GM18873 (cell line): ENCODE data around the gene MPC1.
"Not testable (repeated sequence)": the region's sequence is repeated elsewhere in the genome, so short reads cannot be mapped to it uniquely, and the experiment has no call there.

Experiments used
- ATAC-seq: cut with Tn5 transposase; IDR thresholded peaks from one replicate; pipeline ENCODE4 v1.9.1; 2021; ENCODE audit warnings: mild to moderate bottlenecking, moderate library complexity, moderate number of reproducible peaks; ENCODE audit not compliant: unreplicated experiment, low FRiP score

MPC1 gene

DNA sequence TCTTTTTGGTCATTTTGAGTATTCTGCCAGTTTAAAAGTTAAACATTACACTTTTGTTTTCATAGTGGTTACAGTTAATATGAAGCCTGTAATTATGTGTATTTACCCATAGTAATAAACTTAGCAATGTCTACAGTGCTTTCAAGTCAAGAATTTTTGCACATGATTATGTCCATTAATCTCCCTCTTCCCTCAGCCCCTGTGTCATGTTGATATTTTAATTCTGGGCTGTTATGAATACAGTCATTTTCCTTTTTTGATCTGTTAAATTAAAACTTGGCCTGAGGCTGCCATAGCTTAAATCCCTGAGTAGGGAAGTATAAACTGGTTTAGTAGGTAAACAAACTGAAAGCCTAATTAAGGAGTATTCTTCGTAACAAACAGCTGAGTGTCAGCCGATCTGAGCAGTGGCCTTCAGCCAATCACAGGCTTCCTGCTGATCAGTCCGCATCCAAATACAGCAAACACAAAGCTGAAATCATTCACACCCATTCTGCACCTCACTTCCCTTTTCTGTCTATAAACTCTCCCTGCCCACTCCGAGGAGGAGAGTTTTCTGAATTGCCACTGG, 30.9 kb downstream of the MPC1 start:
- ATAC-seq, result peak; percentile 90

DNA sequence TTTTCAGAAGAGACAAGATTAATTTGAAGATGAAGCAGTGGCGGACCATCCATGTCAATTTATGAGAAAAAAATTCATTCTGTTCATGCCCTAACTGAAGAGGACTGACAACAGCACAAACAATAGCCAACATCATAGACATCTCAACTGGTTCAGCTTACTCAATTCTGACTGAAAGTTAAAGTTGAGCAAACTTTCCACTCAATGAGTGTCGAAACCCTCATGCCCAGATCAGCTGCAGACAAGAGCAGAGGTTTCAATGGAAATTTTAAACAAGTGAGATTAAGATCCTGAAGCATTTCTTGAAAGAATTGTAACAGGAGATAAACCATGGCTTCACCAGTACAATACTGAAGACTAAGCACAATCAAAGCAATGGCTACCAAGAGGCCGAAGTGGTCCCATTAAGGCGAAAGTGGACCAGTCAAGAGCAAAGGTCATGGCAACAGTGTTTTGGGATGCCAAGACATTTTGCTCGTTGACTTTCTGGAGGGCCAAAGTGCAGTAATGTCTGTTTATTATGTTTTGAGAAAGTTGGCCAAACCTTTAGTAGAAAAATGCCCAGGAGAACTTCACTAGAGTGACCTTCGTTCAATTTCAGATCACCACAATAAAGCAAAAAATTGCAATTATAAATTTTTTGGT, 34.3 kb downstream of the MPC1 start:
- no peak for ATAC-seq

DNA sequence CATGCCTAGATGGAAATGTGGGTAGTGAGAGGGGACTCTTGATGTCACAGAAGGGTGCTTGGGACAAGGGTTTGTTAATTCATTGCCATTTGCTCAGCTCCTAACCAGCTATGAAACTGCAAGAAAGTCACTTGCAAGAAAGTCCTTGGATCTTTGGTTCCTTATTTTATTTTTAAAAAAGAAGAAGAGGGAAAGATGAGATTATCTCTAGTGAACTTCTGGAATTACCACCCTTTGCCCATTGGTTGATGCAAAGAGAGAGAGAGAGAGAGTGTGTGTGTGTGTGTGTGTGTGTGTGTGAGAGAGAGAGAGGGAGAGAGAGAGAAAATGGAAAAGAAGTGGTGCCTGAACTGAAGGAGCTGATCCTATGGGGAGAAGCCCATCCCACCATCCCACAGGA, 35.8 kb downstream of the MPC1 start:
- ATAC-seq, result no peak

DNA sequence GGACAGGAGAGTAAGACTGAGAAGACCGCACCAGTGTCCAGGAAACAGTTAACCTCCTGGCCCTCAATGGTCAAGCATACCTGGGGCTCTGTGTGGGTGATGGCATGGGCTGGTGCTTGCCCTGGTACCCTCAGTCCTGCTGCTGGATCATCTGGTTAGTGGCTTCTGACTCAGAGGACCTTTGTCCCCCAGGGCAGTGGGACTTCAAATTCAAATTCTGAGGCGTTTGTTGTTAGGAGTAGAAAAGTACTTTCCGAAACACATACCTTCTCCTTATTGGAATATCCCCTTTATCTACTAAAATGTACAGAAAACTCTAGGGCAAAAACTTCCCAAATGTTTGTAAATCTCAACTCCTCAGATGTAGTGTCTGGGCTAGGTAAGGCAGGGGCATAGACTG, 36.3 kb downstream of the MPC1 start:
- ATAC-seq, result no peak

DNA sequence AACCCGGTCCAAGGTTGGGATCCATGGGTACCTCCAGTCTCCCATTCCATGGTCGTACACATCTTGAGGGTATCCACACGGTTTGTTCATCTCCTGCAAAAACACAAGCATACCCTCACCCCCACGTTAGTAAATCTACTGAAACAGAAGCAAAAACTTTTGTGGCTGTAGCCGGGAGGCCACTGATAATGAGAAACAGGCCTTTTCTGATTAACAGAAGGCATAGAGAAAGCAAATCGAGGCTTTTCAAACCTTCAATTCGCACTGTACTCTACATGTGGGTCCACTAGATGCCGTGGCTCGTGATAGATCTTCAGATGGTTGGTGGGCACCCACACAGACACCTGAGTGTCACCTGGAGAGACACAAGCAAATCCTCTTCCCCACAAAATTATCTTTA, 37.1 kb downstream of the MPC1 start:
- not testable (repeated sequence) for ATAC-seq

DNA sequence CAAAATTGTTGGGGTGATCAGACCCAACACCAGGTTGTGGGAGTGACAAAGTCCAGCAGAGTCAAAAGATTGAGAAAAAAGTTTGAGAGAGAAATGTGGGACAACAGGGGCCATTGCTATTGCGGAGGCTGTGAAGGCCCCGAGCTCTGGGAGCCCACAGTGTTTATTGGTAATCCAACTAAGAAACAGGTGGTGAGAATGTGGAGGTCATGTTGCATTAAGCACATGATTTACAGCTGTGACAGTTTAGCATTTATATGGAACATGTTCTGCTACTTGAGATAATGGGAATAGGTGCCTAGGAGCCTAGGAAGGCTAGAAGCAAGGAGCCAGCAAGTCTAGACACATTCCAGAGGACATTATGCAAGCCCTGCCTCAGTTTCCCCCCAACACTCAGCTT, 37.8 kb downstream of the MPC1 start:
- ATAC-seq, result not testable (repeated sequence)

DNA sequence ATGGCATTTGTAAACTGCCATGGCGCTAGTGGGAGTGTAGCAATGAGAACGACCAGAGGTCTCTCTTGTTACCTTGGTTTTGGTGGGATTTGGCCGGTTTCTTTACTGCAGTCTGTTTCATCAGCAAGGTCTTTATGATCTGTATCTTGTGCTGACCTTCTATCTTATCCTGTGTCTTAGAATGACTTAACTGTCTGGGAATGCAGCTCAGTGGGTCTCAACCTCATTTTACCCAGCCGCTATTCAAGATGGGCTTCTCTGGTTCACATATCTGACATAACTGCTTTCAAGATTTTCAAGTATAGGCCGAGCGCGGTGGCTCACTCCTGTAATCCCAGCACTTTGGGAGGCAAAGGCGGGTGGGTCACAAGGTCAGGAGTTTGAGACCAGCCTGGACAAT, 38.5 kb downstream of the MPC1 start:
- ATAC-seq, result no peak

DNA sequence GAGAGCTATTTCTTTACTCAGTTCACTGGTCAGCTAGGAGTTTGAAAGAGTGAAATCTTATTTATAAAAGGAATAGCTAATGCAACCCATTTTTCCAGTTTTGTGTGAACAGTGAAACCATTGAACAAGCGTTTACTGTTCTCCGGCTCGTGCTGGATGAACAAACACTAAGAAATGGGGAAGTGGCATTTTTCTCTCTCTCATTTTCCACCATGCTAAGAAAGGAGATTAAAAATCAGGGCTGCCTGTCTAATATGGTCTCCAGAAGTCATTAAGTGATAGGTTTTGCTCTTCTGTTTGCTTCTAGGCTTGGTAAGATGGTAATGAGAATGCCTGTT, 39.6 kb downstream of the MPC1 start:
- peak; percentile 28 for ATAC-seq

DNA sequence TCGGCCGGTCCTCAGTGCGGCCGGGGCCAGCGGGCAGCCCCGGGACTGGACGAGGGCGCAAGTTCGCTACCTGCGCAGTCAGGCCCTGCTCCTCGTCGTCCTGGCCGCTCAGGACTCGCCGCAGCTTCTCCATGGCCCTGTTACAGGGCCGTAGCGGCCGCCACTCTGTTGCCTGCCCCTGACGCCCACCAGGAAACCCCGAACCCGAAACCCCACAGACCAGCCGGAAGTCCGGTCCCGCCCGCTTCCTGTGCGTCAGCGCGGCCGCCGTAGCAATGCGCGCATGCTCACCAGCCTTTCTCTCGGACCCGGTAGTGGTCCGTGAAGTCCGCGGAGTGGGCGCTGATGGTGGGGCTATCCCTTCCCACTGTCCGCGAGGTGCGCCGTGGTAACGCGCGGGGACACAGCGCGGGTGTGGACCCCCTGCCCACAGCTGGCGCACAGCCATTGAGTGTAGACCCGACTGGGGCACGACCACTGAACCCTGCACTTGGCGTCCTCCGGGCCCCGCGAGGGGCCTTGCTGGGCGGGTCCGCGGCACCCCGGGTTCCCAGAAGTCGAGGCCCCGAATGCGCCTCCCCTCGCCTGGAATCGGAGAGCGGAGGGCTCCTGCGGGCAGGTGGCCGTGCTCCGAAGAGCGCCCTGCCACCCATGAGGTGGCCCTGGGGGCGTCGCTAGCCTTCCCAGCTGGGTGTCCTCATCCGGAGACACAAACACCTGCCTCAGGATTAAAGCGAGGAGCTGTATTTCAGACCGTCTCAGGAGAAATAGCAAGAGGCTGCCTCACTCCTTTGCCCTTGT, 40.2 kb downstream of the MPC1 start, which contains the start of gene SFT2D1:
SFT2D1 (minus strand) TSS at position 197 of the 801 bp plus-strand sequence; CDS start at position 133, 64 bp downstream.
- ATAC-seq, result peak; percentile 88

DNA sequence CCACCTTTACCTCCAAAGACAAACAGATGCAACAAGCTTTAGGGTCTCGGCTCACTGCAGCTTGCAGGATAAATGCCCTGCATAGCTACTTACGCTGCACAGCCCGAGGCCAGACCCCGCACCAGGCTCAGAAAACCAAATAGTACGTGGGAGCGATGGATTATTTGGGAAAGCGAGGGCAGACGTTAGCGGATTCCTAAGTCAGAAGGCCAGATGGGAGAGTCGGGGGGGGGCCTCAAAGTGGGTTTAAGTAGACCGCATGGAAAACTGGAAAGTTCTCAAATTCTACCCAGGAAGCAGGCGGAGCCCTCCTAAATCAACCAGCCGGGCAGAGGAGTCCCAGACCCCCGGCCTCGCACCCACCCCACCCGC, 40.8 kb downstream of the MPC1 start:
- ATAC-seq, result no peak

DNA sequence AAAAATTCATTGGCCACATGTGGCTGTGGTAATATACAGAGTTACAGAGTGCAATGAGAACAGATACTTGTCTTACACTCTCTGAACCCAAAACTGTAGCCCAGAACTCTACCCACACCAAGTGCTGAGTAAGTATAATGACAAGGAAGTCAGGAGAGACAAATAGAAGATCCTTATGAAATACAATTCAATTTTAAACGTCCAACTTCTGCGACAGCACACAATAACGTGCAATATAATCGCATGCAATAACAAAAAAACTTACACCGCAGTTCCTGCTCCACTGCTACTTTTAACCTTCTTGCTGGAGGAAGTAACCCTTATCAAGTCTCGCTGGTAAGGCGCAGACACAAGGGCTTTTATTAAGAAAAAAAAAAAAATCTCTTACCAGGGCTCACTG, 41.3 kb downstream of the MPC1 start:
- no peak for ATAC-seq

DNA sequence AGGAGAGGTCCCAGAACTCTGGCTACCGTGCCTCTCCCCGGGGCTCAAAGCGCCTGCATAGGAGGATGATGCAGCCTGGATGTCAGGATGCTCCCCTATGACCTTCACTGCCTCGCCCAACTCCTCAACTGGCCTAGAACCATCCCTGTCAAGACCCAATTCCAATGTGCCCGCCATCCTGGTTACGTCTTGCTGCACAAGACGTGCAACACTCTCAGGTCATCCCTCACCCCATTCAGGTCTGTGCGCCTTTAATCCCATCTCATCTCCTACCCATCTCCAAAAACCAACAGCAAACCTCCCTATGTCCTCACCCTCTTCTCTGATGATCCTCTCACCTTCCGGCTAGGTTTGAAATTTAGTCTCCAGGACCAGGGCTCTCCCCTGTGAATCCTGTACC, 43.9 kb downstream of the MPC1 start:
- ATAC-seq, result no peak

DNA sequence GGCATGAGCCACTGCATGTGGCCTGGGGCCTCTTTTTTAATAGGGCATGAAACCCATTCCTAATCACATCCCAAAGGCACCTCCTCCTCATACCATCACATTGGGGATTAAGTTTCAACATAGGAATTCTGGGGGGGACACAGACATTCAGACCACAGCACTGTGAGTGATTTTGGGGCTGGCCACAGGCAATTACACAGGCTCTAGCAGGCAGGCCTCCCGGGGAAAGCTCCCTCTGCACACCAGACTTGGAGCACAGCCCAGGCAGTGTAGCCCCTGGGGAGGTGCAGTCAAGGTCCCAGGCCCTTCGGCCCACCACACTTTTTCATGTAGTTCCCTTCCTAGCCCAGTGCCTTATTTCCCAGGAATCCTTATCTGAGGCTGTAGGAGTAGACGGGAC, 45.9 kb downstream of the MPC1 start:
- no peak for ATAC-seq

DNA sequence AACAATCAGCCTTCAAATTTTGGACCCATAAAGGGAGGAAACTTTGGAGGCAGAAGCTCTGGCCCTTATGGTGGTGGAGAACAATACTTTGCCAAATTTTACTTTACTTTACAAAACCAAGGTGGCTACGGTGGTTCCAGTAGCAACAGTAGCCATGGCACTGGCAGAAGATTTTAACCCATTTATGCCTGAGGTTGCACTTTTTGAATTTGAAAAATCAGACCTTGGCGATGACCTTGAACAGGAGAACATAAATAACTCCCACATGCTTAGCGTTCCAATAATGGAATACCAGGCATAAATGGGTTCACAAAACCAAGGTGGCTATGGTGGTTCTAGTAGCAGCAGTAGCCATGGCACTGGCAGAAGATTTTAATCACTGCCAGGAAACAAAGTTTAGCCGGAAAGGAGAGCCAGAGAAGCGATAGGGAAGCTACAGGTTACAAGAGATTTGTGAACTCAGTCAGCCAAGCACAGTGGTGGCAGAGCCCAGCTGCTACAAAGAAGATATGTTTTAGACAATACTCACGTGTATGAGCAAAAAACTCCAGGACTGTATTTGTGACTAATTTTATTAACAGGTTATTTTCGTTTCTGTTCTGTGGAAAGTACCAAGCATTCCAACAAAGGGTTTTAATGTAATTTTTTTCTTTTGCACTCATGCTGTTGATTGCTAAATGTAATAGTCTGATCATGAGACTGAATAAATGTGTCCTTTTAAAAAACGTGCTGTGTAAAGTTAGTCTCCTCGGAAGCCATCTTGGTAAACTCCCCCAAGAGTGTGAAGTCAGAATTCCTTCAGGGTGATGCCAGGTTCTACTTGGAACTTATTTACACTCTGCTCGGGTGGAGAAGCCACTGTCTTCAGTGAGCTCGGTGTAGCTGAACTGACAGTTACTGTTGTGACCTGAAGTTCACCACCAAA, 47.1 kb downstream of the MPC1 start:
- ATAC-seq, result peak; percentile 38

DNA sequence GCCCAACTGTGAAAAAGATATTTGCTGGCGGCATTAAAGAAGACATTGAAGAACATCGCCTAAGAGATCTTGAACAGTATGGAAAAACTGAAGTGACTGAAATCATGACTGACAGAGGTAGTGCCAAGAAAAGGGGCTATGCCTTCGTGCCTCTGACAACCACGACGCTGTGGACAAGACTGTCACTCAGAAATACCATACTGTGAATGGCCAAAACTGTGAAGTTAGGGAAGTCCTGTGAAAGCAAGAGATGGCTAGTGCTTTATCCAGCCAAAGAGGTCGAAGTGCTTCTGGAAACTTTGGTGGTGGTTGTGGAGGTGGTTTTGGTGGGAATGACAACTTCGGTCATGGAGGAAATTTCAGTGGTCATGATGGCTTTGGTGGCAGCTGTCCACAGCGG, 47.9 kb downstream of the MPC1 start:
- ATAC-seq, result no peak

DNA sequence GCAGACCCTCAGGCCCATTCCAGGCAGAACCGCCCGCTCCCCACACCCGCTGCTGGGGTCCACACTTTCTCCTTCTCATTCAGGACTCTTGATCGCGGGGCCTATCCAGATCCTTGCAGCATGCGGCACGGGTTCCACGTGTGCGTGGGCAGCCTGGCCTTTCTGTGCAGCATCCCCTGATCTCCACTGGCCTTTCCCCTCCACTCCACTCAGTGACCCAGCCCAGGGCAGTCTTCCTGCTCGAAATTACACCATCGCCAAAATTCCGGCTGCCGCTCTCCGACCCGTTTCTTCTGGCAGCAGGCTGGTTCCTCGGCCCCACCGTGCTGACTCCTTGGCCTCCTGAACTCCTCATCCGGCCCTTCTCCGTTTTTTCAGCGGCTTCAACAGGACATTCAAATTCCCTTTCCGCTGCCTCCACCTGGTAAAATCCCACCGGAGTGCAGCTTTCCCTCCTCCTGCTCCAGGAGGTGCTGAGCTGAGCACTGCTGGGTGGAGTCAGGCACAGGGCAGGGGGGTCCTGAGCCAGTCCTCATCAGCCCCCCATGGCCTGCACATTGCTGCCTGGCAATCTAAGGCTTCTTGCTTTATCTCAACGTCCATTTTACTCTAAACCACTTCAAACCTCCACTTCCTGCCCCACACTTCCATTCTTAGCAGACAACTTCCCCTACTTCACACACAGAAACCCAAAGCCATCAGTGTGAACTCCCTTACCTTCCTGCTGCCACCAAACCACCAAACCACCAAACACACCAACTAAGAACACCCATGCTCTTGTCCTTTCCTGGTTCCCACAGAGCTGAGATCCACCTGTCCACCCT, 49.4 kb downstream of the MPC1 start:
- peak; percentile 63 for ATAC-seq

DNA sequence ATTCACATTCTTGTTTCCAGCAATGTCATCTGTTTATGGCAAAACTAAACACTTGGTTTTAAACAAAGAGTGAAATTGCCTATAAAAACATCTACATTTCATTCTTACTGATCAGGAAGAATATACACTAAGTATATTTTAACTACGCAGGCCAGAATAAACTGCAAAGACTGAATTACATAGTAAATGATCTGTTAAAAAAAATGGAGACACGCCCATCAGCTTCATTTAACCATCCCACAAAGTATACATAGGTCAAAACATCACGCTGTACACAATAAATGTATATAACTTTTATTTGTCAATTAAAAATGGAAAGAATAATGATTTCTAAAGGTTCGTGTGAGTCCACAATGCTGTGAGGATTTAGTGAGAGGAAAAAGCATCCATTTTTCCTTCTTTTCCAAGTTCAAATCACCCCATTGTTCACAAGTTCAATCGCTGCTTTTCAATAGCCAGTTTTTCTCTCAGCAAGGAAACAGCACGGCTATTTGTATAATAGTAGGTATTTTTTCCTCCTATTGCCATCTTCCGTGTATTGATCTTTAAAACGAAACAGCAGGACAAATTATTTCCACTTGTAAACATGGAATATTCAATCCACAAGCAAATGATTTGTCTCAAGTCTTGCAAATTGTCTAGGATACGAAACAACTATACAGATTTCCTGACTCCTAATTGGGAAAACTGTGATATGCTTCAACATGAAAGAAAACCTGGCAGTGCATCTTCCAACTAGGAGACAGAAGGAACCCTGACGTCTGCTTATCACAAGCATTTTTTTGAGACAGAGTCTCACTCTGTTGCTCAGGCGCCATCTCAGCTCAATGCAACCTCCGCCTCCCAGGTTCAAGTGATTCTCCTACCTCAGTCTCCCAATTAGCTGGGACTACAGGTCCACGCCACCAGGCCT, 51.0 kb downstream of the MPC1 start:
- no peak for ATAC-seq

DNA sequence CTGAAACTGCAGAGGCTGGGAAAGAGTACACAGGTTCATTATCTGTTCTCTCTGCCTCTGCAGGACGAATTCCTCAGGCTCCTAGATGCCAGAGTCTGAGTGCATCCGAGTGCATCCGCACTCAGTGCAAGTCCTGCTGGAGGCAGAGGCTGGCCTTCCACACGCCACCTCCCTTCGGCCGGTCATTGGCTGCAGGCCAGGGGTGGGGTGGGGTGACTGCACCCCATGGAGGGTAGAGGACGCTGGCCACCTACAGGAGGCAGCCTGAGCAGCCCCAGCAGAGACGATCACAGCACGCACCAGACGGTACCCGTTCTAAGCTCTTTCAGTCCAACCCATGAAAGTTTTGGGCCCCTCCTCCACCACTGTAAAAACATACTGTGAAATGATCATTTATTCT, 52.1 kb downstream of the MPC1 start:
- no peak for ATAC-seq
